Chondrocyte (in vitro differentiated cells): ENCODE results near the gene SLC41A1. TPM values are rescaled to one million over a fixed set of nuclear protein-coding genes. Genes with fewer than 3 reads are reported as not detected.
"Not testable (repeated sequence)": the region's sequence is repeated elsewhere in the genome, so short reads cannot be mapped to it uniquely, and the experiment has no call there.

ENCODE experiments used
- DNase-seq: peaks from one replicate; pipeline ENCODE4 v3.0.0; 2021; ENCODE audit warnings: mixed read lengths, low spot score
- H3K27ac Mint-ChIP-seq: one replicate; pipeline ENCODE4 v1.8.0; 2021; ENCODE audit warnings: mild to moderate bottlenecking, moderate library complexity, mixed read lengths; ENCODE audit not compliant: unreplicated experiment
- H3K27me3 Mint-ChIP-seq: 2 replicates; pipeline ENCODE4 v1.8.0; 2021; ENCODE audit warnings: low read depth, mixed read lengths
- H3K36me3 Mint-ChIP-seq: 2 replicates; pipeline ENCODE4 v1.8.0; 2021; ENCODE audit warnings: low read depth, mixed read lengths
- H3K4me1 Mint-ChIP-seq: 2 replicates; pipeline ENCODE4 v1.8.0; 2021; ENCODE audit warnings: low read depth, mild to moderate bottlenecking, mixed read lengths
- H3K4me3 Mint-ChIP-seq: one replicate; pipeline ENCODE4 v1.8.0; 2021; ENCODE audit warnings: mild to moderate bottlenecking, moderate library complexity, mixed read lengths; ENCODE audit not compliant: unreplicated experiment
- H3K9me3 Mint-ChIP-seq: 2 replicates; pipeline ENCODE4 v1.8.0; 2021; ENCODE audit warnings: low read depth, mixed read lengths
- long read RNA-seq: library from polyadenylated mRNA; stranded (forward); transcript quantifications from one replicate; pipeline ENCODE4 v2.0.0, GENCODE V29; 2021
- total RNA-seq: library from RNA; stranded (reverse); gene quantifications from 3 replicates; pipeline ENCODE4 v1.2.1, GENCODE V29; 2021
- TF ChIP-seq, protein P1 (sequence below): fragments of 200-600 bp; sonication (generic); IDR thresholded peaks from 2 replicates; pipeline ENCODE4 v1.5.0; 2021; ENCODE audit warnings: antibody characterized with exemption, mild to moderate bottlenecking, moderate library complexity

Gene SLC41A1
- total RNA-seq: 21.8 to 23.6 TPM (median 23.5 TPM) in 3 replicates
- long read RNA-seq, full-length matches to known transcripts: 14 of 22 reads
- long read RNA-seq, partial matches to known transcripts: 0 of 22 reads
- long read RNA-seq, other reads (novel, unspliced or antisense): 8 of 22 reads

- TF ChIP-seq, protein P1, sequence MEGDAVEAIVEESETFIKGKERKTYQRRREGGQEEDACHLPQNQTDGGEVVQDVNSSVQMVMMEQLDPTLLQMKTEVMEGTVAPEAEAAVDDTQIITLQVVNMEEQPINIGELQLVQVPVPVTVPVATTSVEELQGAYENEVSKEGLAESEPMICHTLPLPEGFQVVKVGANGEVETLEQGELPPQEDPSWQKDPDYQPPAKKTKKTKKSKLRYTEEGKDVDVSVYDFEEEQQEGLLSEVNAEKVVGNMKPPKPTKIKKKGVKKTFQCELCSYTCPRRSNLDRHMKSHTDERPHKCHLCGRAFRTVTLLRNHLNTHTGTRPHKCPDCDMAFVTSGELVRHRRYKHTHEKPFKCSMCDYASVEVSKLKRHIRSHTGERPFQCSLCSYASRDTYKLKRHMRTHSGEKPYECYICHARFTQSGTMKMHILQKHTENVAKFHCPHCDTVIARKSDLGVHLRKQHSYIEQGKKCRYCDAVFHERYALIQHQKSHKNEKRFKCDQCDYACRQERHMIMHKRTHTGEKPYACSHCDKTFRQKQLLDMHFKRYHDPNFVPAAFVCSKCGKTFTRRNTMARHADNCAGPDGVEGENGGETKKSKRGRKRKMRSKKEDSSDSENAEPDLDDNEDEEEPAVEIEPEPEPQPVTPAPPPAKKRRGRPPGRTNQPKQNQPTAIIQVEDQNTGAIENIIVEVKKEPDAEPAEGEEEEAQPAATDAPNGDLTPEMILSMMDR: no peak
- Mint-ChIP-seq H3K27ac (peak within 1 kb of the TSS; percentile 89), H3K4me1 (peaks cover 45% of the 10 kb centered on the region), H3K27me3 (no peaks in the 10 kb centered on the region), H3K4me3 (peak within 1 kb of the TSS; percentile 90), H3K9me3 (no peaks in the 10 kb centered on the region), H3K36me3 (peaks cover 4% of the 10 kb centered on the region)
- DNase-seq: no peak
Measured at GRCh38 chr1:205812878-205813754, at the start of gene SLC41A1. Gene SLC41A1, minus strand, starts transcription at chr1:205813198. Its CDS starts 2,757 bp downstream, at chr1:205810441.

DNA sequence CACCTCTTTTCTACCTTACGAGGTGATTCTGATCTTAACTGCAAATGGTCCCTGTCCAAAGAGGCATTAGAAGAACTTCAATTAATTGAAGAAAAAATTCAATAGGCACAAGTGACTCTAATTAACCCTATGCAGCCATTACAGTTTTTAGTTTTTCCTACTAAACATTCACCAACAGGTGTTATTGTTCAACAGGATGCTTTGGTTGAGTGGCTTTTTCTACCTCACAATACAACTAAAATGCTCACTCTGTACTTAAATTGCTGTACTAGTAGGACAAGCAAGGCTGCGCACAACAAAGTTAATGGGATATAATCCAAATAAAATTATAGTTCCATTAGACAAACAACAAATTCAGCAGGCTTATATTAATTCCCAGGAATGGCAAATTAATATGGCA lies 48.5 kb upstream of the SLC41A1 start:
- no peak overlapping the region for H3K4me3 Mint-ChIP-seq
- DNase-seq: no peak
- TF ChIP-seq, protein P1: no peak
- no peaks in the 10 kb centered on the region for H3K4me1 Mint-ChIP-seq
- peaks cover 13% of the 10 kb centered on the region for H3K36me3 Mint-ChIP-seq
- H3K27ac Mint-ChIP-seq: no peak overlapping the region
- peaks cover 7% of the 10 kb centered on the region for H3K9me3 Mint-ChIP-seq
- no peaks in the 10 kb centered on the region for H3K27me3 Mint-ChIP-seq

GRCh38 chr1:205858141-205858961 lies 45.4 kb upstream of the SLC41A1 start:
- Mint-ChIP-seq H3K27me3 (no peaks in the 10 kb centered on the region), H3K36me3 (peaks cover 21% of the 10 kb centered on the region), H3K9me3 (peaks cover 18% of the 10 kb centered on the region), H3K4me3 (no peak overlapping the region), H3K4me1 (no peaks in the 10 kb centered on the region), H3K27ac (no peak overlapping the region)
- no peak for DNase-seq
- TF ChIP-seq, protein P1: no peak

- not testable (repeated sequence) for H3K4me3 Mint-ChIP-seq, H3K4me1 Mint-ChIP-seq, H3K27me3 Mint-ChIP-seq, DNase-seq, H3K27ac Mint-ChIP-seq
- Mint-ChIP-seq H3K36me3 (peaks cover 24% of the 10 kb centered on the region), H3K9me3 (peaks cover 21% of the 10 kb centered on the region)
Measured at GRCh38 chr1:205857501-205857900, 44.5 kb upstream of the SLC41A1 start.

- H3K4me3 Mint-ChIP-seq: no peak overlapping the region
- no peaks in the 10 kb centered on the region for H3K27me3 Mint-ChIP-seq
- H3K9me3 Mint-ChIP-seq: peaks cover 27% of the 10 kb centered on the region
- TF ChIP-seq, protein P1: no peak
- H3K27ac Mint-ChIP-seq: no peak overlapping the region
- DNase-seq: no peak
- no peaks in the 10 kb centered on the region for H3K4me1 Mint-ChIP-seq
- peaks cover 24% of the 10 kb centered on the region for H3K36me3 Mint-ChIP-seq
Measured at GRCh38 chr1:205856433-205856832, 43.4 kb upstream of the SLC41A1 start.
